CD4-positive, alpha-beta T cell treated with Interleukin-10 for 1 hour (primary cell): Measurements from ENCODE around the gene CYP21A2.
"Not testable (repeated sequence)": the region's sequence is repeated elsewhere in the genome, so short reads cannot be mapped to it uniquely, and the experiment has no call there.

Source experiments
- DNase-seq: peaks from one replicate; pipeline ENCODE4 v3.0.0-alpha.2; 2020

Gene CYP21A2

DNA sequence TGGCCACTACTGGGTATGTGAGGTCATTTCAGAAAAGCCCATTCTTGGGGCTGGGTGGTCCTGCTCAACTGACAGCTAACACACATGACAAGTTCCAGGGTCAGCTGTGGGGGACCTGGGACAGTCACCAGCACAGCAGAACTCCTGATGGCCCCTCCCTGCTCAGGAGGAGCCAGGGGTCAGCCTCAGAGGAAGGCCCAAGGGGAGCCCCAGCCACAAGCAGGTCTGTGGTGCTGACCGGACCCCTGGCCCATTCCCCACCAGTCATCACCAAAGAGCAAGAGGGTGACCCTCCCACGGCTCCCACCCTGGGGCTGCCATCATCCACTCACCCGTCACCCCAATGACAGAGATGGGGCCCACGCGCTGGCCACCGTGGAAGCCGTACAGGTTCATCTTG, 18.0 kb downstream of the CYP21A2 start:
- no peak for DNase-seq

DNA sequence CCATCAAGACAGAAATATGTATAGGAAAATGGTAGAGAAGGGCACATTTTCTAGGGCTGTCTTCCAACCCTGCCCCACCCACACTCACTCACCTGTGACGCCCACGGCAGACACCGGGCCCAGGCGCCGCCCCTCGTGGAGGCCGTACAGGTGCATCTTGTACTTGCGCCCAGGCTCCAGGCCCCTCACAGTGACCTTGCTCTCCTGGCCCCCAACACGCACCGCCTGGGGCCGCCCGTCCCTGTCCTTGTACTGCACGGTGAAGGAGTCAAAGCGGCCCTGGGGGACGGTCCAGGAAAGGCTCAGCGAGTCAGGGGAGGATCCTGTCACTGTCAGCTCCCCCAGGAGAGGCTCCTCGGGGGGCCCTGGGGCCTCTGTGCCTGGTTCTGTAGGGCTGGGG, 19.8 kb downstream of the CYP21A2 start:
- DNase-seq: no peak

DNA sequence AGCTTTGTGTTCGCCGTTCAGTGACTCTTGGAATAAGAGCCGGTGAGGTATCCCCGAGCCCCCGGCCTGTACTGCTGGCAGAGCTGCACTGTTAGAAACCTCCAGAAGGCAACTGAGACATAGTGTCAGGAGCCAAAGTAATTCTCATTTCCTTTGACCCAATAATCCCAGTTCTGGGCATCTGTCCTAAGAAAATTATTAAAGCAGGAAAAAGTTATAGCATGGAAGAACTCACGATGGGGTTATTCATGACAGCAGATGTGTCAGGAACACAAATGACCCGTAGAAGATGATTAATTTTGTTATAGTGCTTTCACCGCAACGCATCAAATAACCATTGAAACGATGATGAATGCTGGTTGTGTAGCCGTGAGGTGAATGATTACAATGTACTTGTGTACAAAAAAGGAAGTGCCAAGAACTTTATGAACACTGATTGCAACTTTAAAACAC, 20.3 kb downstream of the CYP21A2 start:
- DNase-seq: no peak

DNA sequence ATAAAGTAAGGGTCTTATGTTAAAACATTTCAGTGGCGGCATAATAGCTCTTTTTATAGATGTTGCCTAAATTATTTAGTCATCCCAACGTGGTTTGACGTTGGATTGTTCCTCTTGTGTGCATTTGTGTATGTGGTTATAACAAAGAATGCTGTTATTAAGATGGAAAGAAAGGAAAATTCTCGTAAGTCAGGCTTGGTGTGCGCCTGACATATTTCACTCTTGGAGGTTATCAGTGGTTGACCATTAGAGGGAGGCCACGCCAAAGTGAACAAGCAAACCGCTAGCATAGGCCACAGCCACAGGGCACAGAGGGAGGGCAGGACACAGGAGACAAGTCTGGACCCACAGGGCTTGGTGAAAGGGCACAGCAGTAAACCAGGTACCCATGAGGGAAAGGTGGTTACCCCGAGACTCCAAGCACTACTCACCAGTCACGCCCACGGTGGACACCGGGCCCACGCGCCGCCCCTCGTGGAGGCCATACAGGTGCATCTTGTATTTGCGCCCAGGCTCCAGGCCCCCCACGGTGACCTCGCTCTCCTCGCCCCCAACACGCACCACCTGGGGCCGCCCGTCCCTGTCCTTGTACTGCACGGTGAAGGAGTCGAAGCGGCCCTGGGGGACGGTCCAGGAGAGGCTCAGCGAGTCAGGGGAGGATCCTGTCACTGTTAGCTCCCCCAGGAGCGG, 22.9 kb downstream of the CYP21A2 start:
- no peak for DNase-seq

DNA sequence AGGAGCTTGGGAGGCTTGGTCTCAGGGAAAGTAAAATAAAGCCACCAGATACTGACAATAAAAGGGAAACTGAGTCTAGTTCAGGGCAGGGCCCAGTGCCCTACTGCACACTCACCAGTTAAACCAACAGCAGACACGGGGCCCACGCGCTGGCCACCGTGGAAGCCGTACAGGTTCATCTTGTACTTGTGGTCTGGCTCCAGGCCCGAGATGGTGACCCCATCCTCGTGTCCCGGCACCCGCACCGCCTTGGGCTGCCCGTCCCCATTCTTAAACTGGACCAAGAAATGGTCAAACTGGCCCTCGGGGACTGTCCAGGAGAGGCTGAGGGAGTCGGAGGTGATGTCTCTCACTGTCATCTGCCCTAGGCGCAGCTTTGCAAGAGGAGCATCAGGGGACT, 26.5 kb downstream of the CYP21A2 start:
- DNase-seq: no peak

DNA sequence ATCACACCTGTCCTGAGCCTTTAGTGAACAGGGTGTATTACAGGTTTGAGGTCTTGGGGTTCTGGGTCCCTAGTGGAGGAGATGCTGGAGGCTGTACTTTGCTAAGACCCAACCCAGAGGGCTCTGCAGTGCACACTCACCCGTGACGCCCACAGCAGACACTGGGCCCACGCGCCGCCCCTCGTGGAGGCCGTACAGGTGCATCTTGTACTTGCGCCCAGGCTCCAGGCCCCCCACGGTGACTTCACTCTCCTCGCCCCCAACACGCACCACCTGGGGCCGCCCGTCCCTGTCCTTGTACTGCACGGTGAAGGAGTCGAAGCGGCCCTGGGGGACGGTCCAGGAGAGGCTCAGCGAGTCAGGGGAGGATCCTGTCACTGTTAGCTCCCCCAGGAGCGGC, 29.3 kb downstream of the CYP21A2 start:
- not testable (repeated sequence) for DNase-seq

DNA sequence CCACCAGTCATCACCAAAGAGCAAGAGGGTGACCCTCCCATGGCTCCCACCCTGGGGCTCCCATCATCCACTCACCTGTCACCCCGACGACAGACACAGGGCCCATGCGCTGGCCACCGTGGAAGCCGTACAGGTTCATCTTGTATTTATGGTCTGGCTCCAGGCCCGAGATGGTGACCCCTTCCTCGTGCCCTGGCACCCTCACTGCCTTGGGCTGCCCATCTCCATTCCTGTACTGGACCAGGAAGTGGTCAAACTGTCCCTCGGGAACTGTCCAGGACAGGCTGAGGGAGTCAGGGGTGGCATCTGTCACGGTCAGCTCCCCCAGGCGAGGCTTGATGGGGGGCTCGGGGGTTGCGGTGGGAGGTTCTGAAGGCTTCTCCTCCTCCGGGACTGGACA, 30.1 kb downstream of the CYP21A2 start:
- not testable (repeated sequence) for DNase-seq

DNA sequence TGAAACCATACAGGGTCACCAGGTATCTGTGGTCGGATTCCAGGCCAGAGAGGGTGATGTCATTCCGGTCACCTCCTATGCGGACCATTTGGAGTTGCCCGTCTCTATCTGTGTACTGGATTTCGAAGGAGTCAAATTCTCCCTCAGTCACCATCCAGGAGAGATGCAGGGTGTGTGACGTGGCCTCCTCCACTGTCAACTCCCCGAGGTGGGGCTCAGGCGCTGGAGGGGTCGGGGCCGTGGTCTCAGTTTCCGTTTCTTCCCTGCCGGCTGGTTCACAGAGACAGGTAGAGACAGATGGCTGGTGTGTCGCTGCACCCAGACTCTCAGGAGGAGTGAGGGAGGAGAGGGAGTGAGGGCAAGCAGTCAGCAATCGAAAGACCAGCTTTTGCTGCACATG, 30.7 kb downstream of the CYP21A2 start:
- no peak for DNase-seq

DNA sequence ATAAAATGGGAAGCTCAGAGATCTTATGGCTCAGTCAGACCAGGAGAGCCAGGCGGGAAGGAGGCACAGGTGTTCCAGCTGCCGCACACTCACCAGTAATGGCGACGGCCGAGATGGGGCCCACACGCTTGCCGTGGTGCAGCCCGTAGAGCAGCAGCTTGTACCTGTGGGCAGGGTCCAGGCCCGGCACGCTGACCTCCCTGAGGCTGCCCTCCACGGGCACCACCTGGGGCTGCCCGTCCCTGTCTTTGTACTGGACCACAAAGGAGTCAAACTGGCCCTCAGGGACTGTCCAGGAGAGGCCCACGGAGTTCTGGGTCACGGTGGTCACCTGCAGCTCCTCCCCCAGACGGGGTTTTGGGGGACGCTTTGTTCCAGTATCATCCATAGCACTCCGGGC, 31.2 kb downstream of the CYP21A2 start:
- DNase-seq: no peak

DNA sequence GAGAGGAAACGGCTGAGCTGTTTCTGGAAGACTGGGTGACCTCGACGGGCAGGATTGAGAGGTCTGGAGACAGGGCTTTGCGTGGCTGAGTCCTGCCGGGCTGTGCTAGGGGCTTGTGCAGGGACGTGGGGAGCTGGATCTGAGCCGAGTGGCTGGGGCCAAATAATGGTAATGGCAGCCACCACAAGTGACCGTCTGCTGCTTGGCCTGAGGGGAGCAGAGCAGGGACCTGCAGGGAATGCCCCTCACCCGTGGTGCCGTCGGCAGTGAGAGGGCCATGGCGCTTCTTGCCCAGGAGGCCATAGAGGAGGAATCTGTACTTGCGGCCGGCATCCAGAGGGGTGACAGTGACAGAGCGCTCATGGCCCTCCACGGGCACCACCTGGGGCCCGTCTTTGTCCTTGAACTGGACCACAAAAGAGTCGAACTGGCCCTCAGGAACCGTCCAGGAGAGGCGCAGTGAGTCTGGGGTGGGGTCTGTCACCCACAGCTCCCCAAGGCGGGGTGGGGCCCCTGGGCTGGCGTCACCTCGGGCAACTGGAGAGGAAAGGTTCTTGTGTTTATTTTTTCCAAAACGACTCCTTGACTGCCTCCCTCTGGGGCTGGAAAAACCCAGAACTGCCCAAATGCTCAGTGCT, 31.8 kb downstream of the CYP21A2 start:
- no peak for DNase-seq

DNA sequence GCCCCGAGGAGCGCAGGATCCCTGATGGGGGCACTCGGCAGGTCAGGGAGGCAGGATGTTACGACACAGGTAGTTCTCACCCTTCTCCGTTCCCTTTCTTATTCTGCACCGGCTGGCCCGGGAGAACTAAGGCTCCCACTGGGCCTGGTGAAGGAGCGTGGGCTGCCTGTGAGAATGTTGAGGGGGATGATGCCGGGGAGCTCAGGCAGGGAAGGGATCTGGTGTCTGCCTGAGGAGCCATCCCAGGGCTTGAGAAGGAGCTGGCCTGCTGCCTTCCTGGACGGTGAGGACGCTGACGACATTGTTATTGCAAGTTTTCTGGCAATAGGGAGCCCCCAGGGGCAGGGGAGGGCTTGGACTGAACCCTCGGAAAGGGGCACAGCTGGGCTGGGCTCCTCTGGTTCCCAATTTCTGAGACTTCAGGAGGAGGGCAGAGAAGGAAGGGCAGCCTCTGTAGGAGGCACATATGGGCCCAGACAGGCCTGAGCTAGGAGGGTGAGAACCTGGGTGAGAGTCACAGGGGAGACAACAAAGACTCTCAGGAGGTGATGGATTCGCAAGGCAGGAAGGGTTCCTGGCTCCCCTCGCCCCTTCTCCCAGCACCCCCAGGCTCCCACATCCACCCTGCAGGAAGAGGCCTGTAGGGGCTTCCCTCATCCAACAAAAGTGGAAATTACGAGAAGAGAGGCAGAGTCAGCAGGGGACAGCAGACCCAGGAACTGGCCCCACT, 32.8 kb downstream of the CYP21A2 start:
- DNase-seq: no peak

DNA sequence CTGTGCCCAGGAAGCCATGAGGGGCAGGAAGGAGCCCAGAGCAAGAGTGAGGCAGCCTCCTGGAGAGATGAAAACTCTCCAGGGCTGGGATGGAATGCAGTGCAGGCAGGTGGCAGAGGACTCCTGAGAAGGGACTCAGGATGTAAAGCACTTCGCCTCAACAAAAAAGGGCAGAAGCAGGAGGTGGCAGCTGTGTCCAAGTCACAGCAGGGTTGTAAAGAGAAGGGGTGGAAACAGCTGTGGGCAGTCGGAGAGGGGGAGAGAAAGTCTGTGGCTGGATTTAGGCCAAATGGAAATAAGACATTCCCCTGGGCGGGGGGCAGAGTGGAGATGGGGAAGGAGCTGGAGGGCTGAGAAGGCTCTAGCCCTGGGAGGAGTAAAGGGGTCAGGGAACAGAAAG, 34.9 kb downstream of the CYP21A2 start:
- no peak for DNase-seq

DNA sequence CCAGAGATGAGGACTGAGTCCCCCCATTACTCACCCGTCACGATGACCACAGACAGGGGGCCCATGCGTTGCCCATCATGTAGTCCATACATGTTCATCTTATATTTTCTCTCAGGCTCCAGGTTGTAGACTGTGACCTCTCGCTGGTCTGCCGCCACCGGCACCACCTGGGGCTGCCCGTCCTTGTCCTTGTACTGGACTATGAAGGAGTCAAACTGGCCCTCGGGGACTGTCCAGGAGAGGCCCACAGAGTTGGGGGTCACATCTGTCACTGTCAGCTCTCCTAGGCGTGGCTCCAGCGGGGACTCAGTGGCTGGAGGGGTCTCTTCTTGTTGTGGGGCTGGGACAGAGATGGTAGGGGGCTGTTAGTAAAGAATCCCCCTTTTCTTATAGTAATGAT, 35.4 kb downstream of the CYP21A2 start:
- no peak for DNase-seq

DNA sequence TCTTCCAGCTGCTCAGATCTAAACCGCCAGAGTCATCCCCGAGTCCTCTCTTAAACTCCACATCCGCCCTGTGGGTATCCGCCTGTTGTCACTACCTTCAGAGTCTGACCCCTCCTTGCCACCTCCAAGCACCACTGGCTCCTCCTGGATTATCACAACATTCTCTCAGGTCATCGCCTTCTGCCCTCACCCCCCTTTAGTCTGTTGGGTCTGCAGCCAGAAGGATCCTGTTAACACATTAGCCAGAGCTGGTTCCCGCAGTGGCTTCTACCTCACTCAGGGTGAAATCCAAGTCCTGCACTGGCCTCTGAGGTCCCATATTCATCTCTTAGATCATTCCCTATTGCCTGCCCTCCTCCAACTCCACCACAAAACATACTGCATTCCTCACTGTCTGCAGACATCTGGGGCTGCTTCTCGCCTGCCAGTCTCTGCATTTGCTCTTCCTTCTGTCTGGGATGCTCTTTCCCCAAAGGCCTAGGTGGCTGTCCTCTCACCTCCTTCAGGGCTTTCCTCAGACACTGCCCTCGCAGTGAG, 36.8 kb downstream of the CYP21A2 start:
- DNase-seq: no peak

DNA sequence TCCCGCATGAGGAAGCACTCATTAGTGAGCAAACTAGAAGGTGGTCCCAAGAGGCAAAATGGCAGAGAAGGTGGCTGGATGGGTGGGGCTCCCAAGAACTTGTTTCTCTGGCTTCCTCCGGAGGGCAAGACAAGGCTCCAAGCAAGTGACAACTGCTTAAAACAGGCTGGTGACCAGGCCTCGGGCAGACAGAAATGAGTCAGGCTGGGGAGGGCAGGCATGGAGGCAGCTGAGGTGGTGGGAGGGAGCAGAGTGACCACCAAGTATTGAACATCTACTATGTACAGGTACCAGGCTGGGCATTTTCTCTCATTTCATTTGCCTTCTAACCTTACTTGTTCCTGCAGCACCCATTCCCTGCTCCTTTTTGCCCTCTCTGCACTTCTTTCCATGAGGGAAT, 37.6 kb downstream of the CYP21A2 start:
- DNase-seq: no peak

DNA sequence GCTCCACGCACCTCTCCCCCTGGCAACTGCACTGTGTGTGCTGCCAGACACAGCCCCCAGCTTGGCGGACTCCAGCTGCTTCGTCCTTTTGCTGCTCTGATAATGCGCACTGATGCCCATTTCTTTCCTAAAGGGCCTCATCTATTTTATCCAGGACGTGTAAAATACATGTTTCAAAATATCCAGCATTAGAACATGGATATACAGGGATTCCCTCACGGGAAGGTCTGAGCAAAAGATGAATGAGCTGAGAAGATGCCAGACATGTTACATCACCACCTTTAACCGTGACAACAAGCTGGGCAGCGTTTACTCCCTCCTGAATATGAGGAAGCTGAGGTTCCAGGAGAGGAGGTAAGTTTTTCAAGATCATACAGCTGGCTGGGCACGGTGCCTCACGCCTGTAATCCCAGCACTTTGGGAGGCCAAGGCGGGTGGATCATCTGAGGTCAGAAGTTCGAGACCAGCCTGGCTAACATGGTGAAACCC, 38.1 kb downstream of the CYP21A2 start:
- no peak for DNase-seq

DNA sequence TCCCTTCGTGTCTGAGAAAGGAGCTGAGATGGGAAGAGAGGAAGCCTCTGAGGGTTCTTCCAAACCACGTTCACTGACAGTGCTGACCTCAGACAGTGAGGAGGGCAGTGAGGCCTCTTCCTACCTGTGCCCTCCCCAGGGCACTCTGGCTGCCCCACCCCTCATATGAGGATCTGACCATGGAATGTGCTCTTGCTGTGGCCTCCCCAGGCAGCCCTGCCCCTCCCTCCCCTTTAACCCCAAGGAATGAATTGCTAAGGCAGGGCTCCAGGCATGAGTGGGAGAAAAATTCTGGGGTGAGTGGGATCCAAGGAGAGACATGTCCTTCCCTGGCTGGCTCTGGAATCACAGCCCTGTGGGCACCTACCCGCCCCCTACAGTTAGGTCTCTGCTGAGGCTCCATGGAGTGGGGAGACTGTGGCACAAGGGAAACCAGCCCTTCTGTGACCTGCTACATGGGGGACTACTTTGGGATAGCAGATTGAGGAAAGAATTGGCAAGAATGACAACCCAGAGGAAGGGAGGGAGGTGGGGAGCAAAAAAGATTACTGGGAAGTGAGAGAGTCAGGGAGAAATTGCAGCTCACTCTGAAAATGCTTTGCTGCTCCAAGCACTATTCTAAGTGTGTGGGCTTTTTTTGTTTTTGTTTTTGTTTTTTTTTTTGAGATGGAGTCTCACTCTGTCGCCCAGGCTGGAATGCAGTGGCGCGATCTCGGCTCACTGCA, 41.5 kb downstream of the CYP21A2 start:
- DNase-seq: no peak

DNA sequence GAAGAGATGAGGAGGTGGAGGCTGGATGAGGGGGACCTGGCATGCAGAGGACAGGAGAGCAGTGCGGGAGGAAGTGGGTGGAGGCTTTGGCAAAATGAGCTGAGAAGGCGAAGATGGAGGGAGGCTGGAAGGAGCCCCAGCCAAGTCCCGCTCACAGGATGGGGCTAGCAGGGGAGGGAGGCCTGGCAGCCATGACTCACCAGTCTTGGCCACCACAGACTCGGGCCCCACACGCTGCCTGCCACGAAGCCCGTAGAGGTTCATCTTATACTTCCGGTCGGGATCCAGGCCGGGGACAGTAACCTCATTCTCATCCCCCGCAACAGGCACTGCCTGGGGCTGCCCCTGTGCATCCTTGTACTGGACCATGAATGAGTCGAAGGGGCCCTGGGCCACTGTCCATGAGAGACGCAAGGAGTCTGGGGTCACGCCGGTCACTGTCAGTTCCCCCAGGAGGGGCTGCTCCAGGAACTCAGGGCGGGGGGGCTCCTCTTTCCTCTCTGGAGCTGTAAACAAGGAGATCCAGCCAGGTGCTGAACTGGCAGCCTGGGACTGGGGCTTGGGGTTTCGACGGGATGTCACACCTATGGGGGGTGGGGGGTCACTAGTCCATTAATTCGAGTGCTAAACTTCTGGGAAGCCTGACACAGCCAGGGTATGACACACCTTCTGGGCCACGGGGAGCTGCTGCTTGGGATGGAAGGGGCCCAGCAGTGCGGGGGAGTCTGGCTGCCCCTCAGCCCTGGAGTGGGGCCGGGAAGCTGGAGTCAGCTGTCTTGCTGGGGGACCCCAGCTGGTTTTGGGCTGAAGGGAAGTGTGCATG, 43.2 kb downstream of the CYP21A2 start:
- no peak for DNase-seq

DNA sequence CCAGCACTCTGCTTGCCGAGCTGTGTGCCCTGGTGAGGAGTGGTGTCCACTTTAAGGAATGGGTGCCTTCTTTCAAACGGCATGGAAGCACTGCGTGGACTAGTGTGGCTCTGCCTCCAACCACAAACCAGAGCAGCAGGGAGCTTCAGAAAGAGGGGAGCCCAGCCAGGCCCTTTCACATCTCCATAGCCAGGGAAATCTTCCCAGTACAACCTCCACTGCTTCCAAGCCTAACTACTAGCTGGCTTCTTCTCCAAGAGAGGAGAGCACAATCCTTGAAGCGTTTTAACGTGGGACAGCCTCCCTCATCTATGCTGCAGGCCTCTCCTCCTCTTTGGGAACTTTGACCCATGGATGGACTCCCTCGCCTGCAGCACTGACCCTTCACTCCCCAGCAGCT, 44.3 kb downstream of the CYP21A2 start:
- no peak for DNase-seq

DNA sequence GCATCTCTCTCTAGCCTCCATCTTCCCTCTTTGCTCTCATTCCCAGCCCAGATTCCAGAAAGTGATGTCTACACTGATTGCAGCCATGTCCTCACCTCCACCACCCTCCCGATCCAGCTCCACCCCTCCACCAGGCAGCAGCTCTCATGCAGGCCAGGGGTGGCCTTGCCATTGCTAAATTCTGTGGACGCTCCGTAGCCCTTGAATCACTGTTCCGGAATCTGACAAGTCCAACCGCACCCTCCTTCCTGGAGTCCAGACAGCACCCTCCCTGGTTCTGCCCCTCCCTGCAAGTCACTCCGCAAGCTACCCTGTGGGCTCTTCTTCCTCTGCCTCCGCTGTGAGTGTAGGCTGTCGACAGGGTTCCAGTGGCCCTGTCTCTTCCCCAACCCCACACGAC, 44.7 kb downstream of the CYP21A2 start:
- no peak for DNase-seq

DNA sequence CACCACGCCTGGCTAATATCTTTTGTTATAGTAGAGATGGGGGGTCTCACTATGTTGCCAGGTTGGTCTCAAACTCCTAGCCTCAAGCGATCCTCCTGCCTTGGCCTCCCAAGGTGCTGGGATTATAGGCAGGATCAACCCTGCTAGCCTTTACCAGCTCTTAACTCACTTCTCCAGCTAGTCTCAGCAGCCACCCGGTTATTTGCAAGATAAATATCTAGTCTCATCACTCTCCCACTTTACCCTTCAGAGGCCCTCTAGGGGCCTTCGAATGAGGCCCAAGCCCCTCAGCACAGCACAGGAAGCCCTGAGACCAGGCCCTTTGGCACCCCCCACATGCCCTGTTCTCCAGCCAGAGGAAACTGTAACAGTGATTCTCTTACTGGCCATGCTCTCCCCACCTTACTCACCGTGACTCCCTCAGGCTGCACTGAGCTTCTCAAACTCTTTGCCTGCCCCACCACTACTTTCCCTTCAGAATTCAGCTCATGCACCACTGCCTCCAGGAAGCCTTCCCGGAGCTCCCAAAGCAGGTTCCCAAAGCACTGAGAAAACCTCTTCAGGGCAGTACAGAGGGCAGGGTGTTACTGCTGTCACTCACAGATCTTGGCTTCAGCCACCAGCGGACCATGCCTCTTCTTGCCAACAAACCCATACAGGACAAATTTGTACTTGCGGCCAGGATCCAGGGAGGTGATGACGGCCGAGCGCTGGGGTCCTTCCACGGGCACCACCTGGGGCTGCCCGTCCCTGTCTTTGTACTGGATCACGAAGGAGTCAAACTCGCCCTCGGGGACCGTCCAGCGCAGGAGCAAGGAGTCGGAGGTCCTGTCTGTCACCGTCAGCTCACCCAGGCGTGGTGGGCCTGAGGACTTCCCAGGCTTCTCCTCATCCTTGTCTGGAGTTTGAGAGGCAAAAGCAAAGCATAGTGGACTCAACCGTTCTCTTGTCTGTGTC, 45.9 kb downstream of the CYP21A2 start:
- DNase-seq: no peak
